Natural killer cell treated with Interleukin-12 subunit alpha and Interleukin-12 subunit beta and Interleukin-15 and Interleukin-18, amount 100 ng/mL, for 72 hours (primary cell): ENCODE data around the gene FLACC1. TPM values are rescaled to one million over a fixed set of nuclear protein-coding genes. Genes with fewer than 3 reads are reported as not detected.
A peak's percentile ranks its signal among the peaks of the same experiment; 100 is the strongest.
"Not testable (repeated sequence)": the region's sequence is repeated elsewhere in the genome, so short reads cannot be mapped to it uniquely, and the experiment has no call there.

Source experiments
- ATAC-seq, 2 donors: fragments of 150-1000 bp; cut with Tn5 transposase in 1 of 2; sonication (Bioruptor Pico), chemical (Tn5 transposase) in 1 of 2; 2 replicates each; pipeline ENCODE4 v1.10.0; 2021
- DNase-seq: peaks from one replicate; pipeline ENCODE4 v3.0.0; 2022; ENCODE audit warnings: low spot score
- H3K27ac Mint-ChIP-seq, 2 donors: 1 replicate in 1 of 2; 2 replicates in 1 of 2; pipeline ENCODE4 v1.8.0; 2022; ENCODE audit warnings: mixed read lengths in 2 of 2, mild to moderate bottlenecking in 1 of 2, moderate library complexity in 1 of 2
- H3K27me3 Mint-ChIP-seq, 2 donors: 1 replicate in 1 of 2; 2 replicates in 1 of 2; pipeline ENCODE4 v1.8.0; 2022; ENCODE audit warnings: mixed read lengths in 2 of 2
- H3K36me3 Mint-ChIP-seq: one replicate; pipeline ENCODE4 v1.8.0; 2022; ENCODE audit warnings: mixed read lengths
- H3K4me1 Mint-ChIP-seq, 2 donors: 1 replicate in 1 of 2; 2 replicates in 1 of 2; pipeline ENCODE4 v1.8.0; 2022; ENCODE audit warnings: low read depth in 2 of 2, mixed read lengths in 2 of 2, mild to moderate bottlenecking in 1 of 2
- H3K4me3 Mint-ChIP-seq: one replicate; pipeline ENCODE4 v1.8.0; 2022; ENCODE audit warnings: mixed read lengths
- H3K9me3 Mint-ChIP-seq: 2 replicates; pipeline ENCODE4 v1.8.0; 2022; ENCODE audit warnings: mixed read lengths
- total RNA-seq, 2 donors: library from RNA; stranded (reverse); gene quantifications; one replicate each; pipeline ENCODE4 v1.2.3, GENCODE V29; 2022

Gene FLACC1
- total RNA-seq, 2 donors from 2014 or later: 3.4 to 4.0 TPM

GRCh38 chr2:201246280-201246679 lies 110.9 kb downstream of the FLACC1 start:
- Mint-ChIP-seq H3K36me3 (peaks cover 14% of the 10 kb centered on the region), H3K4me3 (no peak overlapping the region), H3K27ac (peak overlapping the region in 1 of 2 donors; percentile 60)

GRCh38 chr2:201244829-201245228 lies 112.3 kb downstream of the FLACC1 start:
- no peak for DNase-seq
- Mint-ChIP-seq H3K4me1 (peaks cover 13 to 23% of the 10 kb centered on the region in 2 donors), H3K27ac (peak overlapping the region in 1 of 2 donors; percentile 60), H3K27me3 (no peaks in the 10 kb centered on the region), H3K4me3 (no peak overlapping the region), H3K36me3 (peaks cover 22% of the 10 kb centered on the region), H3K9me3 (no peaks in the 10 kb centered on the region)
- no peak for ATAC-seq

More at GRCh38 chr2:201246280-201246679, 110.9 kb downstream of the FLACC1 start:
- DNase-seq (no peak), ATAC-seq (no peak)
- H3K9me3 Mint-ChIP-seq: peaks cover 6% of the 10 kb centered on the region
- peaks cover 16 to 28% of the 10 kb centered on the region in 2 donors for H3K4me1 Mint-ChIP-seq
- H3K27me3 Mint-ChIP-seq: no peaks in the 10 kb centered on the region

GRCh38 chr2:201242571-201243277 lies 114.4 kb downstream of the FLACC1 start:
- no peak overlapping the region for H3K27ac Mint-ChIP-seq
- ATAC-seq (no peak), DNase-seq (no peak)
- no peak overlapping the region for H3K4me3 Mint-ChIP-seq
- no peaks in the 10 kb centered on the region for H3K9me3 Mint-ChIP-seq
- no peaks in the 10 kb centered on the region for H3K27me3 Mint-ChIP-seq
- H3K36me3 Mint-ChIP-seq: peaks cover 31% of the 10 kb centered on the region
- H3K4me1 Mint-ChIP-seq: peaks cover 19 to 28% of the 10 kb centered on the region in 2 donors

- Mint-ChIP-seq H3K27ac (peak overlapping the region; percentile 62 to 94), H3K4me1 (peaks cover 32 to 45% of the 10 kb centered on the region in 2 donors), H3K4me3 (peak overlapping the region; percentile 55), H3K36me3 (peaks cover 34% of the 10 kb centered on the region)
- not testable (repeated sequence) for DNase-seq, H3K9me3 Mint-ChIP-seq, H3K27me3 Mint-ChIP-seq
- peak; percentile 29 to 80 for ATAC-seq
Observed at GRCh38 chr2:201239167-201239935, 117.8 kb downstream of the FLACC1 start.

Other genes with a start within 250 kb of the FLACC1 start
- gene CFLAR, start 241.2 kb downstream of the FLACC1 start, total RNA-seq: 100 to 1,000 TPM; 366 to 438 TPM
- gene CASP10, start 174.2 kb downstream of the FLACC1 start, total RNA-seq: 10 to 100 TPM; 17.5 to 23.0 TPM
- gene CASP8, start 96.8 kb downstream of the FLACC1 start, total RNA-seq: 10 to 100 TPM; 76.8 to 83.7 TPM
- gene TRAK2, start 94.1 kb upstream of the FLACC1 start, total RNA-seq: 10 to 100 TPM; 27.6 to 29.9 TPM
- 10 to 100 TPM; 11.8 to 21.3 TPM for gene STRADB, start 94.4 kb upstream of the FLACC1 start, total RNA-seq